Esophagus muscularis mucosa (tissue), 4 donors: ENCODE data around the gene BRD3. TPM values are rescaled to one million over a fixed set of nuclear protein-coding genes. Genes with fewer than 3 reads are reported as not detected.

ENCODE experiments used
- DNase-seq: peaks from one replicate; pipeline ENCODE4 v3.0.0-alpha.2; 2017; ENCODE audit errors: extremely low spot score
- H3K27ac ChIP-seq, 4 donors: fragments of 200-600 bp; sonication (generic); replicated peaks in 1 of 4; 1 replicate in 3 of 4; 2 replicates in 1 of 4; pipeline ENCODE4 v1.5.1; 2016 to 2019; ENCODE audit warnings: mild to moderate bottlenecking in 1 of 4
- H3K27me3 ChIP-seq, 4 donors: fragments of 200-600 bp; sonication (generic); one replicate each; pipeline versions ENCODE4 v1.5.1 to v1.6.0; 2016 to 2019
- H3K36me3 ChIP-seq, 4 donors: fragments of 200-600 bp; sonication (generic); one replicate each; pipeline ENCODE4 v1.5.1; 2016 to 2019
- H3K4me1 ChIP-seq, 4 donors: fragments of 200-600 bp; sonication (generic); one replicate each; pipeline ENCODE4 v1.5.1; 2016 to 2019
- H3K4me3 ChIP-seq, 4 donors: fragments of 200-600 bp; sonication (generic); 1 replicate in 2 of 4; 2 replicates in 2 of 4; pipeline ENCODE4 v1.5.1; 2016 to 2019; ENCODE audit warnings: mild to moderate bottlenecking in 4 of 4, moderate library complexity in 1 of 4
- H3K9me3 ChIP-seq, 4 donors: fragments of 200-600 bp; sonication (generic); 1 replicate in 3 of 4; 2 replicates in 1 of 4; pipeline ENCODE4 v1.5.1; 2016 to 2019
- EP300 ChIP-seq: sonication (generic); formaldehyde crosslinking; IDR thresholded peaks from one replicate; pipeline ENCODE4 v1.6.1; 2017; ENCODE audit warnings: antibody characterized with exemption
- POLR2A ChIP-seq: fragments of 450-650 bp; IDR thresholded peaks from one replicate; pipeline ENCODE4 v1.6.1; 2017; ENCODE audit warnings: antibody characterized with exemption, moderate library complexity, mild to moderate bottlenecking, low read depth
- POLR2AphosphoS5 ChIP-seq, 2 donors: sonication (generic); formaldehyde crosslinking; IDR thresholded peaks; one replicate each; pipeline ENCODE4 v1.6.1; 2017; ENCODE audit warnings: antibody characterized with exemption in 2 of 2
- WGBS: methylation state at CpG from one replicate; pipeline ENCODE4 v1.1.5; 2018; 5-methylcytosine and 5-hydroxymethylcytosine counted together
- intact Hi-C: fragments of 100-400 bp; cut with DNase I; formaldehyde crosslinking; loops from one replicate; pipeline ENCODE4 v1.15.1; 2023
- total RNA-seq, 4 donors: library from RNA; depleted of rRNA; stranded (reverse); fragments of >200 nt; gene quantifications; one replicate each; pipeline versions ENCODE4 v1.1.0 to v1.2.1, GENCODE V29; 2016
- TF ChIP-seq, protein P1 (sequence below), 3 experiments: fragments of 200-600 bp in 2 of 3; fragments of 450-650 bp in 1 of 3; sonication (generic) in 2 of 3; IDR thresholded peaks; one replicate each; pipeline ENCODE4 v1.5.1; 2017 to 2019; ENCODE audit warnings: antibody characterized with exemption in 3 of 3, mild to moderate bottlenecking in 2 of 3, moderate library complexity in 1 of 3

The BRD3 gene
- total RNA-seq, 4 donors from 2014 or later = 30.0 to 38.2 (median 33.3) TPM

DNA sequence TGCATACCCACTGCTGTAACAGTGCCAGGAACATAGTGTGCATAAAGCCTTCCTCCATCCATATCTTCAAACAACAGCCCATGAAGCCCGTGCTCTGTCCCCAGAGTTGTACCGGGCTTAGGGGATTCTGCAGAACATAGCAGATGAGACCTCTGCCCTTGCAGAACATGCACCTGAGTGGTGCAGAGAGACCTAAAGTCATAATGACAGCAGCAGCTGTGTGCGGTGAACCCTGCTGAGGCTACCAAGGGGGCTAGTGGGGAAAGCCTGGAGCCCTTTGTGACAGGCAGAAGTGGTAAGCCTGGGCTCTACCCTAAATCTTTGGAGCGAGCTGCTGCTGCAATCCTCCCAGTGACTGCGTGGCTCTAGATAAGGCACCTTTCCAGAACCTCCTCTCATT, 32.2 kb upstream of the BRD3 start:
- 96% methylated on average over 5 of the region's 5 CpGs for WGBS
- H3K36me3 ChIP-seq = no peaks in the 10 kb centered on the region
- H3K27ac ChIP-seq = no peak overlapping the region
- TF ChIP-seq POLR2A (no peak), EP300 (no peak), POLR2AphosphoS5 (IDR thresholded peaks at IDR 0.05) (no peak)
- TF ChIP-seq, protein P1, sequence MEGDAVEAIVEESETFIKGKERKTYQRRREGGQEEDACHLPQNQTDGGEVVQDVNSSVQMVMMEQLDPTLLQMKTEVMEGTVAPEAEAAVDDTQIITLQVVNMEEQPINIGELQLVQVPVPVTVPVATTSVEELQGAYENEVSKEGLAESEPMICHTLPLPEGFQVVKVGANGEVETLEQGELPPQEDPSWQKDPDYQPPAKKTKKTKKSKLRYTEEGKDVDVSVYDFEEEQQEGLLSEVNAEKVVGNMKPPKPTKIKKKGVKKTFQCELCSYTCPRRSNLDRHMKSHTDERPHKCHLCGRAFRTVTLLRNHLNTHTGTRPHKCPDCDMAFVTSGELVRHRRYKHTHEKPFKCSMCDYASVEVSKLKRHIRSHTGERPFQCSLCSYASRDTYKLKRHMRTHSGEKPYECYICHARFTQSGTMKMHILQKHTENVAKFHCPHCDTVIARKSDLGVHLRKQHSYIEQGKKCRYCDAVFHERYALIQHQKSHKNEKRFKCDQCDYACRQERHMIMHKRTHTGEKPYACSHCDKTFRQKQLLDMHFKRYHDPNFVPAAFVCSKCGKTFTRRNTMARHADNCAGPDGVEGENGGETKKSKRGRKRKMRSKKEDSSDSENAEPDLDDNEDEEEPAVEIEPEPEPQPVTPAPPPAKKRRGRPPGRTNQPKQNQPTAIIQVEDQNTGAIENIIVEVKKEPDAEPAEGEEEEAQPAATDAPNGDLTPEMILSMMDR (IDR thresholded peaks at IDR 0.05) = no peak
- H3K27me3 ChIP-seq = peaks cover 0 to 9% (median 0%) of the 10 kb centered on the region in 4 donors
- H3K4me1 ChIP-seq = no peaks in the 10 kb centered on the region
- H3K4me3 ChIP-seq = no peak overlapping the region
- no peaks in the 10 kb centered on the region for H3K9me3 ChIP-seq
- intact Hi-C loops = no loop called here
- no peak for DNase-seq

DNA sequence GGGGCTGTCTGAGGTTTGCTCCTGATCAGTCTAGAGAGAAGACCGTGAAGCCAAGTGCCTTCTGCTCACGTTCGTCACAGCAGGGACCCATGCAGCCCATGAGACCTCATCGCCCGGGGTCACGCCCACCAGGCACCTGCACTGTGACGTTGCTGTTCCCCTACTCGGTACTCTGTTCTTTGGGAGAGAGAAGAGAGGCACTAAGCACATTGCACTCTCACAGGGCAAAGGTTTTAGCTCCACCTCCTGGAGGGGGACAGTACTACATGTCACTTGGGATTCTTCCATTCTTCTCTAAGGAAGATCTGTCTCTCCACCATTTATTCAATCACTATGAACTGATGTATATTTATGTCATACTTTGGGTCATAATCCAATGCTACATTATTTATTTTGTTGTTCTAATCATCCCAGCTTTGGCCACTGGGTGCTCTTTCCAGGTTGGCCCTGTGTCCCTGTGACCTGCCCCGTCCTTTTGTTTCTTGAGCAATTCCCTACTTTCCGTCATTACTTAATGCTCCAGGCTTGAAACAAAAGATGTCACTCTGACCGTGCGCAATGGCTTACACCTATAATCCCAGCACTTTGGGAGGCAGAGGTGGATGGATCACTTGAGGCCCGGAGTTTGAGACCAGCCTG, 31.4 kb upstream of the BRD3 start:
- Histone ChIP-seq H3K9me3 (no peaks in the 10 kb centered on the region), H3K27me3 (peaks cover 0 to 9% (median 0%) of the 10 kb centered on the region in 4 donors), H3K4me3 (no peak overlapping the region), H3K4me1 (no peaks in the 10 kb centered on the region), H3K27ac (no peak overlapping the region), H3K36me3 (no peaks in the 10 kb centered on the region)
- TF ChIP-seq POLR2AphosphoS5 (IDR thresholded peaks at IDR 0.05) (no peak), EP300 (no peak)
- TF ChIP-seq, protein P1 (IDR thresholded peaks at IDR 0.05) = peak; percentile 65 to 75 (median 73)
- DNase-seq = no peak
- 48% methylated on average over 13 of the region's 13 CpGs for whole genome bisulfite sequencing
- intact Hi-C loops = loop anchor here (10.0 kb wide), 1 partner anchor 304 kb away; no protein-coding TSS in a partner anchor

DNA sequence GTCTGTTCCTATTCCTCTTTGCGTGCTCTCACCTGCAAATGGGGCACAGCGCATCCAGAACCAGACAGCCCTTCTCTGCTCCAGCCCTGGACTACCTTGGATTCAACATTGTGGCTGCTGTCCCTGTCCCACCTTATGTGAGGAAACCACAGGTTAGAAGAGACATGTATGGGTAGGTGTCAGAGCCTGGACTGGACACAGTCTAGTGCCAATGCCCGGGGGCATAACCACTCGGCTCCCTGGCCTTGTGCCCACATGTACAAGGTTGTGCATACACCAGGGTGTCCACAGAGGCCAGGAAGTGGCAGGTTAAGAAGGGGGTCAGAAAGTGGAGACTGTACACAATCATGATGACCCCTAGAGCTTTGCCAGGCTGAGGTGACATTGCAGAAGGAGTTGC, 22.1 kb upstream of the BRD3 start:
- intact Hi-C loops = loop anchor here (10.0 kb wide), 1 partner anchor 295 kb away; no protein-coding TSS in a partner anchor
- DNase-seq = no peak
- 57% methylated on average over 4 of the region's 4 CpGs for WGBS
- TF ChIP-seq, protein P1 (IDR thresholded peaks at IDR 0.05) = no peak
- TF ChIP-seq POLR2A (no peak), POLR2AphosphoS5 (IDR thresholded peaks at IDR 0.05) (no peak), EP300 (no peak)
- H3K27ac ChIP-seq = no peak overlapping the region
- H3K9me3 ChIP-seq = peaks cover 0 to 29% (median 6%) of the 10 kb centered on the region in 4 donors
- no peaks in the 10 kb centered on the region for H3K36me3 ChIP-seq
- no peaks in the 10 kb centered on the region for H3K4me1 ChIP-seq
- peaks cover 0 to 18% (median 0%) of the 10 kb centered on the region in 4 donors for H3K27me3 ChIP-seq
- no peak overlapping the region for H3K4me3 ChIP-seq

DNA sequence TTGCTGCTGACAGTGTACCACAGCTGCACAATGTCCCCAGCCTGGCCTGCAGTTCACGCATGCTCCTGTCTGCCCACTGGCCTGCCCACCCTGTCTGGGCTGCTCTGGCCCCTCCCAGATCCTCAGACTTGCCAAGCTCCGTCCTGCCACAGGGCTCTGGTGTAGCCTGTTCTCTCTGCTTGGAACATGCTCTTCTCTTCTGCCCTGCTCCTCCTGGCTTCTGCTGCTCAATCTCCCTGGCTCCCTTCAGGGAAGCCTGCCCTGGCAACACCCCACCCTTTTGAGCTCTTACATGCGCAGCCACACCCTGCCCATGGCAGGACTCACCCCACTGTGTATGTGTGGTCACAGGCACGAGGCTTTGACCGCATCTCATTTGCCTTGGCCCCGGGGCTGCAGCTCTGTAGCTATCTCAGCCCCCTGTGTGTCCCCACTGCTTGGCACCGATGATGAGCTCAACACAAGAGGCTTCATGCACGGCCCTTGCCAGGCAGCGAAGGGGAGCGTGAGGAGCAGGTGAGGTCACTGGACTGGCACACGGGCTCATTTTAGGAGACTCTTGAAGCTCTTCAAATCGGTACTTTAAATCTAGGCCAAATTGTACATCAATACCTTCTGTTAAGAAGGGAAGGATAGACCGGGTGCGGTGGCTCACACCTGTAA, 20.4 kb upstream of the BRD3 start:
- H3K27ac ChIP-seq = no peak overlapping the region
- TF ChIP-seq POLR2A = no peak
- peaks cover 0 to 18% (median 0%) of the 10 kb centered on the region in 4 donors for H3K27me3 ChIP-seq
- 85% methylated on average over 14 of the region's 14 CpGs for whole genome bisulfite sequencing
- no peak overlapping the region for H3K4me3 ChIP-seq
- intact Hi-C loops = no loop called here
- peaks cover 0 to 29% (median 6%) of the 10 kb centered on the region in 4 donors for H3K9me3 ChIP-seq
- DNase-seq = no peak
- H3K36me3 ChIP-seq = no peaks in the 10 kb centered on the region
- H3K4me1 ChIP-seq = no peaks in the 10 kb centered on the region

DNA sequence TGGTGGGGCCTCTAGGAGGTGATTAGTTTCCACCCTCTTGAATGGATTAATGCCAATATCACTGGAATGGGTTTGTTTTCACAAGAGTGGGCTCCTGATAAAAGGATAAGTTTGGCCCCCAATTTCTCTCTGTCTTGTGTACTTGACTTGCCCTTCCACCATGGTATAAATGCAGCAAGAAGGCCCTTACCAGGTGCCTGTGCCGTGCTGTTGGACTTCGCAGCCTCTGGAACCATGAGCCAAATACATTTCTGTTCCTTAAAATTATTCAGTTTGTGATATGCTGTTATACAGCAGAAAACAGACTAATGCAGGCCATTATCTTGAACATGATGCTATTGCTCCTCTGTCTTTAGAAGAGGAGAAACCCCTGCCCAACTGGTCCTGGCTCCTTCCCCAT, 17.8 kb upstream of the BRD3 start:
- Histone ChIP-seq H3K36me3 (no peaks in the 10 kb centered on the region), H3K27me3 (peaks cover 0 to 15% (median 0%) of the 10 kb centered on the region in 4 donors), H3K27ac (no peak overlapping the region), H3K4me1 (no peaks in the 10 kb centered on the region), H3K9me3 (peaks cover 0 to 19% (median 7%) of the 10 kb centered on the region in 4 donors), H3K4me3 (no peak overlapping the region)
- no peak for DNase-seq
- intact Hi-C loops = no loop called here
- no peak for TF ChIP-seq POLR2A
- no peak for TF ChIP-seq EP300
- TF ChIP-seq POLR2AphosphoS5 (IDR thresholded peaks at IDR 0.05) = no peak
- TF ChIP-seq, protein P1 (IDR thresholded peaks at IDR 0.05) = no peak
- WGBS = 100% methylated on average over 2 of the region's 2 CpGs
